Chondrocyte (in vitro differentiated cells): ENCODE results near the gene OASL. TPM values are rescaled to one million over a fixed set of nuclear protein-coding genes. Genes with fewer than 3 reads are reported as not detected.

Source experiments
- DNase-seq: peaks from one replicate; pipeline ENCODE4 v3.0.0; 2021; ENCODE audit warnings: mixed read lengths, low spot score
- H3K27ac Mint-ChIP-seq: one replicate; pipeline ENCODE4 v1.8.0; 2021; ENCODE audit warnings: mild to moderate bottlenecking, moderate library complexity, mixed read lengths; ENCODE audit not compliant: unreplicated experiment
- H3K27me3 Mint-ChIP-seq: 2 replicates; pipeline ENCODE4 v1.8.0; 2021; ENCODE audit warnings: low read depth, mixed read lengths
- H3K36me3 Mint-ChIP-seq: 2 replicates; pipeline ENCODE4 v1.8.0; 2021; ENCODE audit warnings: low read depth, mixed read lengths
- H3K4me1 Mint-ChIP-seq: 2 replicates; pipeline ENCODE4 v1.8.0; 2021; ENCODE audit warnings: low read depth, mild to moderate bottlenecking, mixed read lengths
- H3K4me3 Mint-ChIP-seq: one replicate; pipeline ENCODE4 v1.8.0; 2021; ENCODE audit warnings: mild to moderate bottlenecking, moderate library complexity, mixed read lengths; ENCODE audit not compliant: unreplicated experiment
- H3K9me3 Mint-ChIP-seq: 2 replicates; pipeline ENCODE4 v1.8.0; 2021; ENCODE audit warnings: low read depth, mixed read lengths
- CTCF ChIP-seq: fragments of 200-600 bp; sonication (generic); IDR thresholded peaks from 2 replicates; pipeline ENCODE4 v1.5.0; 2021; ENCODE audit warnings: antibody characterized with exemption, mild to moderate bottlenecking, moderate library complexity
- total RNA-seq: library from RNA; stranded (reverse); gene quantifications from 3 replicates; pipeline ENCODE4 v1.2.1, GENCODE V29; 2021

The OASL gene
- total RNA-seq, 1 donor from 2014 or later, result not detected

- Mint-ChIP-seq H3K4me3 (peak within 1 kb of the TSS; percentile 100), H3K9me3 (no peaks in the 10 kb centered on the region), H3K27me3 (peaks cover 4% of the 10 kb centered on the region), H3K36me3 (peaks cover 7% of the 10 kb centered on the region), H3K4me1 (peaks cover 17% of the 10 kb centered on the region), H3K27ac (peak within 1 kb of the TSS; percentile 99)
- TF ChIP-seq CTCF, result peak; percentile 10
- DNase-seq, result peak; percentile 95
These were observed 22.9 kb downstream of the OASL start, which contains the start of gene C12orf43 for GRCh38 chr12:121015825-121016766. TSS of gene C12orf43 (minus strand) at chr12:121016487. CDS start at chr12:121016474, 13 bp downstream.

GRCh38 chr12:121013715-121014114 lies 25.3 kb downstream of the OASL start:
- no peaks in the 10 kb centered on the region for H3K9me3 Mint-ChIP-seq
- no peak overlapping the region for H3K27ac Mint-ChIP-seq
- no peaks in the 10 kb centered on the region for H3K27me3 Mint-ChIP-seq
- DNase-seq, result no peak
- H3K4me1 Mint-ChIP-seq, result peaks cover 17% of the 10 kb centered on the region
- peaks cover 10% of the 10 kb centered on the region for H3K36me3 Mint-ChIP-seq
- no peak overlapping the region for H3K4me3 Mint-ChIP-seq
- TF ChIP-seq CTCF, result peak; percentile 27

- Mint-ChIP-seq H3K4me3 (no peak overlapping the region), H3K9me3 (no peaks in the 10 kb centered on the region), H3K4me1 (peaks cover 17% of the 10 kb centered on the region), H3K27ac (no peak overlapping the region), H3K36me3 (peaks cover 10% of the 10 kb centered on the region), H3K27me3 (no peaks in the 10 kb centered on the region)
- no peak for TF ChIP-seq CTCF
- no peak for DNase-seq
These were observed 27.2 kb downstream of the OASL start for GRCh38 chr12:121011820-121012219.

GRCh38 chr12:121010860-121011259 lies 28.2 kb downstream of the OASL start:
- H3K4me1 Mint-ChIP-seq, result peaks cover 12% of the 10 kb centered on the region
- no peaks in the 10 kb centered on the region for H3K27me3 Mint-ChIP-seq
- no peak for DNase-seq
- no peaks in the 10 kb centered on the region for H3K9me3 Mint-ChIP-seq
- H3K4me3 Mint-ChIP-seq, result no peak overlapping the region
- TF ChIP-seq CTCF, result no peak
- H3K27ac Mint-ChIP-seq, result no peak overlapping the region
- H3K36me3 Mint-ChIP-seq, result peaks cover 12% of the 10 kb centered on the region

GRCh38 chr12:121009741-121010140 lies 29.3 kb downstream of the OASL start:
- no peak overlapping the region for H3K27ac Mint-ChIP-seq
- H3K4me1 Mint-ChIP-seq, result peaks cover 1% of the 10 kb centered on the region
- H3K4me3 Mint-ChIP-seq, result no peak overlapping the region
- peak; percentile 77 for TF ChIP-seq CTCF
- no peaks in the 10 kb centered on the region for H3K27me3 Mint-ChIP-seq
- H3K36me3 Mint-ChIP-seq, result peaks cover 17% of the 10 kb centered on the region
- H3K9me3 Mint-ChIP-seq, result no peaks in the 10 kb centered on the region
- no peak for DNase-seq
